Muscle layer of colon (tissue), 2 donors: ENCODE data around the gene CDPF1.

Source experiments
- H3K27ac ChIP-seq: one replicate; pipeline ENCODE4 v1.7.0; 2013; ENCODE audit warnings: low read depth, mild to moderate bottlenecking, low read length, moderate library complexity
- H3K27me3 ChIP-seq, 2 donors: one replicate each; pipeline ENCODE4 v1.7.0; 2013; ENCODE audit warnings: low read length in 2 of 2, mild to moderate bottlenecking in 2 of 2; ENCODE audit not compliant: insufficient read depth in 2 of 2, control insufficient read depth in 1 of 2
- H3K36me3 ChIP-seq: one replicate; pipeline ENCODE4 v1.7.0; 2013; ENCODE audit warnings: mild to moderate bottlenecking, low read length; ENCODE audit not compliant: insufficient read depth
- H3K4me1 ChIP-seq: one replicate; pipeline ENCODE4 v1.7.0; 2013; ENCODE audit warnings: mild to moderate bottlenecking, low read length; ENCODE audit not compliant: insufficient read depth
- H3K4me3 ChIP-seq, 2 donors: one replicate each; pipeline ENCODE4 v1.7.0; 2013; ENCODE audit warnings: low read length in 2 of 2, low read depth in 1 of 2, mild to moderate bottlenecking in 1 of 2, moderate library complexity in 1 of 2
- H3K9ac ChIP-seq: one replicate; pipeline ENCODE4 v1.7.0; 2013; ENCODE audit warnings: low read length
- H3K9me3 ChIP-seq: one replicate; pipeline ENCODE4 v1.7.0; 2013; ENCODE audit warnings: mild to moderate bottlenecking, low read length
- donor health status: abdominal sarcoma.
- donor health status: Adenocarcinoma of cecum.

CDPF1 gene

DNA sequence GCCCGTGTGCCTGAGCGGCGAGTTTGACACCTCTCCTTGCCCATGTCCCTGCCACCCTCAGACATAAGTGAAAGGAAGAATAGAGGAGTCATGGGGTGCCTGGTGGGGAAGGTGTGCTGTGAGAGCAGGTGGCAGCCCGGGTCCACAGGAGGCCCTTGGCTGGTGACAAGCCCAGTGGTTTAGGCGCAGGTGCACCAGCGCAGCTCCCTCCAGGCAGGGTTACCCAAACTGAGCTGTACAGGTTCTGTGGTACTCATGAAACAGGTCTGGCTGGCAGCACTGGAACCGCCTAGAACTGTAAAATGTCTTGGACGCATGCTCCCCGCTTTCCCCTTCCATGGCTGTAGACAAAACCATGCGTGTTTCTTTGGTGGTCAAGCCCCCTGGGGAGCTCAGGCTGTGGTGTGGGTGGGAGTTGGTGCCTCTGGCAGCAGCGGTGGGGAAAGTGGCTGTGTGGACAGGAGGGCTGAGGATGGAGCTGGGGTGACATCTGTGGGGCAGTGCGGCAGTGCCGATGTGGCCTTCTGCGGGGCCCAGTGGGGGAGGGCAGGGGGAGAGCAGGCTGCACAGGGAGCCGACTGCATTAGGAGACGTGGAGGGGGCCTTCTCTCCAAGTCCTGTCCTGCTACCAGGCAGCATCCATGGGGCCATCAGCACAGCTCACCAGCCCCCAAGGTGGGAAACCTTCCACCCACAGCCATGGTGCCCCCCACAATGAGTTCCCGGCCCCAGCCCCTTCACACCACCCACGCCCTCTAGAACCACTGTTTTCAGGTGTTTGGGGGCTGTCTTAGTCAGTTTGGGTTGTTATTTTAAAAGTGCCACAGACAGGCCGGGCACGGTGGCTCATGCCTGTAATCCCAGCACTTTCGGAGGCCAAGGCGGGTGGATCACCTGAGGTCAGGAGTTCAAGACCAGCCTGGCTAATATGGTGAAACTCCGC lies 41.0 kb upstream of the CDPF1 start:
- peaks cover 33% of the 10 kb centered on the region for H3K36me3 ChIP-seq

DNA sequence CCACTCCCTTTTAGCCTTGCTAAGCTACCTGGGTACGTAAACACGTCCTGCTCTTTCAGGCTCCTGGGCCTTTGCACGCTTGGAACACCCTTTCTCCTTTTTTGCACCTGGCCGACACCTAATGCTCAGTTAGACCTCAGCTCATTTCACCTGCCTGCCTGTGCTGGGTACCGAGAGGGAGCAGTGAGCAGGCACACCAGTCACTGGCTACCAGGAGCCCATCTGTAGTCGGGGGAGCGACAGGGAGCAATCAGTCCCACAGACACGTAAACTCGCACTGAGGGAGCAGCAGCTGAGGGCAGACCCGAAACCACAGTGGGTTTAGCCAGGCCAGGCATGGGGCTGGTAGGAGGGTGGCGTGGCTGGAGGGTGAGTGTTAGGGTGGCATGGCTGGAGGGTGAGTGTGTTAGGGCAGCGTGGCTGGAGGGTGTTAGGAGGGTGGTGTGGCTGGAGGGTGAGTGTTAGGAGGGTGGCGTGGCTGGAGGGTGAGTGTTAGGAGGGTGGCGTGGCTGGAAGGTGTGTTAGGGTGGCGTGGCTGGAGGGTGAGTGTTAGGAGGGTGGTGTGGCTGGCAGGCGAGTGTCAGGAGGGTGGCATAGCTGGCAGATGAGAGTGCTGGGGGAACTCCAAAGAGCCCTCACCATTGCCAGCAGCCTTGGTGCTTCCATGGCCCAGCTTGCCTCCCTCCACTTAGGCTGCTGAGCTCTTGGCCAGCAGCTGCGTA lies 40.2 kb upstream of the CDPF1 start:
- peaks cover 35% of the 10 kb centered on the region for H3K36me3 ChIP-seq
- H3K27ac ChIP-seq, result no peak overlapping the region
- H3K4me1 ChIP-seq, result no peaks in the 10 kb centered on the region
- H3K9ac ChIP-seq, result no peak overlapping the region
- H3K27me3 ChIP-seq, result no peaks in the 10 kb centered on the region
- H3K4me3 ChIP-seq, result no peak overlapping the region
- no peaks in the 10 kb centered on the region for H3K9me3 ChIP-seq

More for the DNA sequence above, 41.0 kb upstream of the CDPF1 start:
- no peak overlapping the region for H3K4me3 ChIP-seq
- peaks cover 8% of the 10 kb centered on the region for H3K4me1 ChIP-seq
- no peaks in the 10 kb centered on the region for H3K9me3 ChIP-seq
- no peak overlapping the region for H3K9ac ChIP-seq
- no peaks in the 10 kb centered on the region for H3K27me3 ChIP-seq
- no peak overlapping the region for H3K27ac ChIP-seq

DNA sequence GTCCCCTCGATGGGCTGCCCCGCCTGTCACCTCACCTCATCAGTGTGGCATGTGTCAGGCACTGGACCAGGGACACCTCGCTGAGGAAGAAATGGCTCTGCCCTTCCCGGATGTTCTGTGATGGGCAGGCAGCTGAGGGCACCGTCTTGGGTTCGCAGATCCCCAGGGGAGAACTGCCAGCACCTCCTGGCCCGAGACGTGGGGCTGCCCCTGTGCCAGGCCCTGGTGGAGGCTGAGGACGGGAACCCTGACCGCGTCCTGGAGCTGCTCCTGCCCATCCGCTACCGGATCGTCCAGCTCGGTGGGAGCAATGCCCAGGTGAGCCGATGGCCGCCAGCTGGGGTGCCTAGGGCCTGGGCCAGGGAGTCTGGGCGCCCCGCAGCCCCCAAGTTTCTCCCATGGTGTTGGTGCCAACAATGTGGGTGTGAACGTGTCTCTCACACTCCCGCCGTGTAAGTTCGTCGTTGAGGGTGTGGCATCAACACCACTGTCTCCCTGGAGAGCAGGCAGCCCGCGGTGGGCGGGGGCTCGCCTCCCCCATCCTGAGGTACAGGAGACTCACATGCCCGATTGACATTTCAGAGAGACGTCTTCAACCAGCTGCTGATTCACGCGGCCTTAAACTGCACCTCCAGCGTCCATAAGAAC lies 39.3 kb upstream of the CDPF1 start:
- H3K27ac ChIP-seq, result no peak overlapping the region
- no peaks in the 10 kb centered on the region for H3K27me3 ChIP-seq
- no peaks in the 10 kb centered on the region for H3K4me1 ChIP-seq
- no peaks in the 10 kb centered on the region for H3K9me3 ChIP-seq
- H3K9ac ChIP-seq, result no peak overlapping the region
- H3K36me3 ChIP-seq, result peaks cover 41% of the 10 kb centered on the region
- H3K4me3 ChIP-seq, result no peak overlapping the region

DNA sequence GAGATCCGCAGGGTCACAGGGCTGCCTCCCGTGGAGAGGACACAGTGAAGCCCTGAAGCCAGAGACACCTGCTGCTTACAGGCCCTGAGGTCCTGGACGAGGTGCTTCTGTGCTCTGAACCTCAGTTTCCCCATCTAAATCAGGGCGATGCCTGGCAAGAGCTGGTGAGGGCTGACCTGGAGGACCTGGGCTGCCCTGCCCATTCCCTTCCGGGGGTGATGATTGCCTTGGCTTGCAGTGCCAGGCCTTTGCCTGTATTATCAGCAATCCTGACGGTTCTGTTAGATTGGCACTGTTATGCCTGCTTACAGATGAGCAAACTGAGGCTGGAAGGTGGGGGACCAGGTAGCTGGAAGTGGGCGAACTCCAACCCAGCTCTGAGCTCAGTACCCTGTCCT lies 38.8 kb upstream of the CDPF1 start:
- no peaks in the 10 kb centered on the region for H3K4me1 ChIP-seq
- H3K27ac ChIP-seq, result no peak overlapping the region
- H3K27me3 ChIP-seq, result no peaks in the 10 kb centered on the region
- H3K4me3 ChIP-seq, result no peak overlapping the region
- no peaks in the 10 kb centered on the region for H3K9me3 ChIP-seq
- H3K9ac ChIP-seq, result no peak overlapping the region
- peaks cover 46% of the 10 kb centered on the region for H3K36me3 ChIP-seq

DNA sequence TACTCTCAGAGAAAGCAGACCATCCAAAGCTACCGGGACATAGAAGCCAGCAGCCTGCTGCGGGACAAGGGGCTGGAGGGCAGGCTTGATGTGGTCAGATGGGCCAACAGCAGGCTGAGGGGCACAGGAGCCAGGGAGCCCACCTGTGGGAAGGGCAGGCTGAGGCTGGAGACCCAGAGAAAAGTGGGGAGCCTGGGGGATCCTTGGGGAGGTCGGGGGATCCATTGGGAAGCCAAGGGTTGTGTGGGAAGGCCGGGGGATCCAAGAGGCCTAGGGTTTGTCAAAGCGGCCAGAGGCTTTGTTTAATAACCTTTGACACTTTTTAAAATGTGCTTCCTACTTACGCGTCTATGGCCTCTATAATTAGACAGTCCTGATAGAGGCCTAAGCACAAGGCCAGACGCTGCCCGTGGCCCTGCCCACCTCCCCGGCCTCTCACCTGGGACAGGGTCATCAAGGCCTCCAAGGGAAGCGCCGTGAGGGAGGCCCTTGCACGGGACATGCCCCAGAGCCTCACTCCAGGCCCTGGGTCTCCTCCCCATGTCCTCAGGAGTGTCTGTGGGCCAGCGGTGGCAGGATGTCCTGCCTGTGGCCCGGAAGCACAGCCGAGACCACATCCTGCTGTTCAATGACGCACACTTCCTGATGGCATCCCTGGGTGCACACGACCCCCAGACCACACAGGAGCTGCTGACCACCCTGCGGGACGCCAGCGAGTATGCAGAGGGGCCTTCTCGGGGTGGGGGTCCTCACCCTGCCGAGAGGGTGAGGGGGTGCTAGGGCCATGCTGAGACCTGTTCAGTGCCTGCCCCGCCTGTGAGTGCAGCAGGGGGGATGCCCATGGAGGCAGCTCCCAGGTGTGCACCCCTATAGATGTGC lies 38.0 kb upstream of the CDPF1 start:
- H3K9me3 ChIP-seq, result no peaks in the 10 kb centered on the region
- no peak overlapping the region for H3K27ac ChIP-seq
- no peaks in the 10 kb centered on the region for H3K27me3 ChIP-seq
- no peaks in the 10 kb centered on the region for H3K4me1 ChIP-seq
- no peak overlapping the region for H3K9ac ChIP-seq
- peaks cover 40% of the 10 kb centered on the region for H3K36me3 ChIP-seq
- H3K4me3 ChIP-seq, result no peak overlapping the region

DNA sequence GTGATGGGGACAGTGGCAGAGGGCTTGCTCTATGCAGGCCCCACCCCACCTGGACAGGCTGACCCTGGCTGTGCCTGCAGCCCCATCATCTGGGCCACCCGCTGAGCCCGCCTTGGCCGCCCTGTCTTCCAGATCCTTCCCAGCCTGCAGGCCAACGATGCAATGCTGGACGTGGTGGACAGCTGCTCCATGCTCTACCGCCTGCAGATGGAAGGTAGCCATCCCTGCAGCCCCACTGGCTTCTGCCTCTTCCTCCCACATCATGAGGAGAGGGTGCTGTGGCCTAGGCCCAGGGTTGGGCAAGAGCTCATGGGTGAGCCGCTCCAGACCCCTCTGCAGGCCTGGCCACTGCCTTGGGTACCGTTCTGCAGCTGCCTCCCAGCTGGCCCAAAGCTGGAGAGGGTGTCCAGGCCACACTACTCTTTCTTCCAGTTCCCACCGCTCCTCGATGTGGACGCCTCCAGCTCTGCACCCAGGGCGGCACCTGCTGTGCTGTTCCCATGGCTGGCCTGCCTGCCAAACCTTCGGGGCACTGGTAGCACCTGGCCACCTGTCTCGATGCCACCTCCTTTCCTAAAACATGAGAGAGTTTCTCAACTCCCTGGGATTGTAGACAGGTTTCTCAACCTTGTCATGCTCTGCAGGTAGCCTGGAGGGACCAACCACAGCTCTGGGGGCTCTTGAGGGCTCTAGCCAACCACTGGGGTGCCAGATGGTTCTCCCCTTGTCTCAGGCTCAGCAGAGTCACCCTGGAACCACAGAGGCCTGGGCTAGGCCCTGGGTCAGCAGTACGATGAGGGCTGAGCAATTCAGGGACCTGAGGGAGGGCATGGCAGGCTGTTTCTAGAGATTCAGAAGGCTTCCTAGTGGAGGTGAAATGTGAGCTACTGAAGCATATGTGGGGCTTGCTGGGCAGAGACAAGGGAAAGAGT lies 37.1 kb upstream of the CDPF1 start:
- Histone ChIP-seq H3K4me3 (no peak overlapping the region), H3K9ac (no peak overlapping the region), H3K36me3 (peaks cover 39% of the 10 kb centered on the region), H3K27ac (no peak overlapping the region), H3K9me3 (no peaks in the 10 kb centered on the region), H3K27me3 (no peaks in the 10 kb centered on the region), H3K4me1 (no peaks in the 10 kb centered on the region)

DNA sequence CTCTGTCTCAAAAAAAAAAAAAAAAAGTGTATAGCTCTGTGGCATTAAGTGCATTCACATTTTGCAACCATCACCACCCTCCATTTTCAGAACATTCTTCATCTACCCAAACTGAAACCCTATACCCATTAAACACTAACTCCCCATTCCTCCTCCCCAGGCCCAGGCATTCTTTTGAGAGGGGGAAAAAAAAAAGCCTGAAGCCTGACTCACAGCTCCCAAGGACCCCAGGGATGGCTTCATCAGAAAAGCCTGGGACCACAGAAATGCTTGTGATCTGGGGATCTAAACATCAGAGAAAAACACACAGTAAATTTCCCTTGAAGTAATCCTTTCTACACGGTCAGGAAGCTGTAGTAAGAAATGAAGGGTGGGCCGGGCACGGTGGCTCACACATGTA lies 35.9 kb upstream of the CDPF1 start:
- H3K36me3 ChIP-seq, result peaks cover 47% of the 10 kb centered on the region
- no peaks in the 10 kb centered on the region for H3K9me3 ChIP-seq
- H3K27me3 ChIP-seq, result no peaks in the 10 kb centered on the region
- H3K9ac ChIP-seq, result no peak overlapping the region
- H3K4me3 ChIP-seq, result no peak overlapping the region
- no peaks in the 10 kb centered on the region for H3K4me1 ChIP-seq
- no peak overlapping the region for H3K27ac ChIP-seq

DNA sequence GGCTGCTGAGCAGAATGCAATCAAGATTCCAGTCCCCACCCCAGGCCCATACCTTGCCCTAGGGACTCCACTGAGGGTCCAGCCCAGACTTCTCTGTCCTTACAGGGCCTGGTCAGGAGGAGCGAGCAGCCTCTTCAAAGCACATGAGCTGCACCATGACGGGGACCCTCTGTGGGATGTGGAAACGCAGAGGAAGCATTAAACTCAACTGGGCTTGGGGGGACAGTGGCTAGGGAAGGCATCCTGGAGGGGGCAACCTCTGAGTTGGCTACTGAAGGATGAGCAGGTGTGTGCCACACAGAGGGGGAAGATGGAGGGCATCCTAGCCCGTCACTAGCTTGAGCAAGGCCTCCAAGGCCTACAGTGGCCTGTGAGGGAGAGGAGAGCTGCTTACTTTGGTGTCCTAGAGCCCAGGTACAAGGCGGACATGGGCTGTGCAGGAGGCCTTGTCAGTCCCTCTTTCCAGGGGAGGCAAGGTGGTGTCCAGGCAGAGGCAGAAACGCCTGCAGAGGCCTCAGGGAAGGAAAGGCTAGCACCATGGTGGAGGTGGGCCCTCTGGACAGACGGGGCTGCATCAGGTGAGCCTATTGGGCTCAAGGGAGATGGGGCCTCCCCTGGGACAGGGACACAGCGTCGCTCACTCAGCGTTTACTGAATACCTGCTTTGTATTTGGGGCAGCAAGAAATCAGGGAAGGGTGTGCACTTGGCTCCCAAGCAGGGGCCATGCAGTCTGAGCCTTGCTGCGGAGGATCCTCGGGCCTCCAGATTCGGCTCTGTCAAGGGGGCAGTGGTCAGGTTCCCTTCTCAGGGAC lies 32.0 kb upstream of the CDPF1 start:
- H3K9me3 ChIP-seq, result no peaks in the 10 kb centered on the region
- no peaks in the 10 kb centered on the region for H3K4me1 ChIP-seq
- no peak overlapping the region for H3K4me3 ChIP-seq
- no peak overlapping the region for H3K27ac ChIP-seq
- H3K36me3 ChIP-seq, result peaks cover 71% of the 10 kb centered on the region
- H3K9ac ChIP-seq, result no peak overlapping the region
- no peaks in the 10 kb centered on the region for H3K27me3 ChIP-seq

DNA sequence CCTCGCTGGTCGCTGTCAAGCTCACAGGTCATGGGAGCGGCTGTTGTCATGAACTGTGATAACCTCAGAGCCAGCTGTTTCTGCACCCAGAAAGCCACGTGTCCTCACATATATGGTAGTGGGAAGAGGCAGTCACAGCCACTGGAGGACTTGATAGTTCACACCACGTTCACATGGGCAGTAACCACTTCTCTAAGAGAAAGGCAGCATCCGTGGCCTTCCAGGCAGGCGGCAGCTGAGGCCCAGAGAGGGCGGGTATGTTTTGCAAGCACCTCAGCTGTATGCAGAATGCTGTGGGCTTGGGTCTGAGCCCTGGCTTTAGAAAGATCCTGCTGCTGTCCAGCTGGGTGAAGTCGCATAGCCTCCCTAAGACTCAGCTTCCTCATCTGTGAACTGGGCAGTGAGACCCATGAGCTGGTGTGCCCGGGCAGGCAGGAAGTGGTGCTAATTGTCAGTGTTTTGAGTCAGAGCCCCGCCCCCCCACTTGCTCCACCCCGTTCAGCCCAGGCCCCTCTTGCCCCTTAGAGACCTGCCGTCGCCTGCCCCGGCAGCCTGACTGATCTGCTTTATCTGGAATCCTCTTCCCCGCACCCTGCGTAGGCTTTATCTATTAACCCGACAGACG lies 31.0 kb upstream of the CDPF1 start:
- no peak overlapping the region for H3K4me3 ChIP-seq
- no peaks in the 10 kb centered on the region for H3K9me3 ChIP-seq
- H3K9ac ChIP-seq, result no peak overlapping the region
- H3K27me3 ChIP-seq, result no peaks in the 10 kb centered on the region
- H3K4me1 ChIP-seq, result no peaks in the 10 kb centered on the region
- no peak overlapping the region for H3K27ac ChIP-seq
- H3K36me3 ChIP-seq, result peaks cover 67% of the 10 kb centered on the region
